NCI-H2196 (cell line): ENCODE measurements around the gene EBF4.
A peak's percentile ranks its signal among the peaks of the same experiment; 100 is the strongest.

Experiments
- DNase-seq: peaks from one replicate; lab custom pipeline; 2025; ENCODE audit not compliant: unreplicated experiment; lab: John Stamatoyannopoulos, UW

EBF4 gene

GRCh38 chr20:2741463-2741862 is 48.9 kb downstream of the EBF4 start:
- DNase-seq, result no peak

GRCh38 chr20:2741881-2742280 is 49.3 kb downstream of the EBF4 start:
- DNase-seq, result no peak

DNA sequence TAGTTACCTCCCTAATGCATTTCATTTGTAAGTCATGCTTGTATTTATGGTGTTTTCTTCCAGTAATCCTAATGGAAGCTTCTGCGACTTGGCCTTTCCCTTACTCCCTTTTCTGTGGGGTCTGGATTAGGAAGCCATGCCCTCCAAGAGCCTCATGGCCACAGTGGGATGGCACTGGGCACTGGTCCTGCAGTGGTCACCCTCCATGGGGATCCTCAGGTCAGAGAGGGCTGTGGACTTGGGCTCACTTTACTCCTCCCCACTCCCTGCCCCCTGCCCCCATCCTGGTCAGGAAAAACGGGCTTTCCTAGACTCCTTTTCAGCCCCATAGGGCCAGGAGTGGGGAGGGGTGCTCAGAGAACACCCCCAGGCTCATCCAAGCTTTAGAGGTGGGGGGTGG is 49.9 kb downstream of the EBF4 start:
- DNase-seq, result no peak

- peak; percentile 83 for DNase-seq
Measured at GRCh38 chr20:2742934-2743559, 50.5 kb downstream of the EBF4 start.

GRCh38 chr20:2745060-2745910 is 52.7 kb downstream of the EBF4 start:
- no peak for DNase-seq

DNA sequence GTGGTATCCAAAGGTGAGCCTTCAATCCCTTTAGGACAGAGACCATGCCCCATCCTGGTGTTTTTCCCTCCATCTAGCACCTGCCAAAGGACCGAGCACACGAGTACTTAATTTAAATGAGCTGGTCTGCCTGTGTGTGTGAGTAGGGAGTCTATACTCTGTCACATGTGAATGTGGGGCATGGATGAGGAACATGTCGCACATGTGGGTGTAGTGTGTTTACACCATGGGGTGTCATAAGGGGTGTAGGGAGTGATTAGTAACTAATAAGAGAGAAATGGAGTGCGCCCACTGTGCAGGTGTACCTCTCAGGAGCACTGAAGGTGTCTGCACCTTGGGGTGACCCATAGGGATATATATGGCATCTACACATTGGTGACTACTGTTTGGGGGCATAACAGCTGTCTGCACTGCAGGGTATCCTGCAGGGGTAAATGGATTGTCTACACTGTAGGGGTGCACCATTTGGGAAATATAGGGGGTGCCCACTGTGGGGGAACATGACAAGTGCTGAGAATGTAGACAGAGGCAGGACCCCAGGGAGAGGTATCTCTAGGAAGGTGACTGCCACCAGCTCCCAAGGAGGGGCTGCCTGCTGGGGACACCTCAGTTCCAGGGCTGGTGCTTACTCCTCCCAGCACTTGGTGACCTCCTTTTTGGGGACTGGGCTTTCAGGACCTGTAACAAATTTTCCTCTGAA is 53.5 kb downstream of the EBF4 start:
- DNase-seq, result no peak

DNA sequence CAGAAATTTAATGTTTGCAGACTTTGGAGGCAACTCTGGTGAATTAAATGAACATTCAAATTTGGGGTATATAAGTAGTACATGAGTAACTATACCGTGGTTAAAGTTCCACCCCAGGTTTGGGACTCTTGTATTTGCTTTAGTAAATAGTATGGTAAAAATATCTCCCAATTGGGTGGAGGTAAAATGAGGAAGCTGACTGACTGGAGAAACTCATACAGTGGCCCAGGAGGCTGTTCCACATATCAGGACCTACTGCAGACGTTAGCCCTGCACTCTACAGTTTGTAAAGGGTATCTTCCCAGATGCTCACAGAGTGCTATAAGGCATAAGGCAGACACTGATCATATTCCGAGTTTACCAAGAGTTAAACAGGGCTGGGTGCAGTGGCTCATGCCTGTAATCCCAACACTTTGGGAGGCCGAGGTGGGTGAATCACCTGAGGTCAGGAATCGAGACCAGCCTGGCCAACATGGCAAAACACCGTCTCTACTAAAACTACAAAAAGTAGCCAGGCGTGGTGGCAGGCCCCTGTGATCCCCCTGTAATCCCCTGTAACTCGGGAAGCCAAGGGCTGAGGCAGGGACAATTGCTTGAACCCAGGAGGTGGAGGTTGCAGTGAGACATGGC is 54.2 kb downstream of the EBF4 start:
- DNase-seq, result no peak

DNA sequence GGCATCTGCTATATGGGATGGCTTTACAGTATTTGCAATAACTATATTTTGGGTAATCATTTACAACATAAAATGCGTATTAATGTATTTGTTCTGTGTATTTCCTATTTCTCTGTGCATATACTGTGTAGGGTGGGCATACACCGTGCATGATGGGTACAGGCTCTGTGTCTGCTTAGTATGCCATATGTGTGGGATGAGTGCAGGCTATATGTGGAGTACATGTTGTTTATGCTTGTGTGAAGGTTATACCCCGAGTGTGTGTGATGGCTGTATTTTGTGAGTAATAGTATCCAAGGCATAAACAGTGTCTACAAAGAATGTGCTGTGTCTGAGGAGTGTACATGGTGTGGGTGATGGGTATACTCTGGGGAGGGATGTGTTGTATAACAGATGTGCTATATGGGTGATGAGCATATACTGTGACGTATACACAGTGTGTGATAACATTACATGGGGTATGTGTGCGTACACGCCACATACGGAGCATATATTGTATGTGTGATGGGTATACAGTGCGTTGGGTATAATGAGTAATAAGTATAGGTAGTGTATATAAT is 55.2 kb downstream of the EBF4 start:
- DNase-seq, result no peak

GRCh38 chr20:2748551-2749342 is 56.2 kb downstream of the EBF4 start:
- no peak for DNase-seq

GRCh38 chr20:2749343-2749950 is 56.9 kb downstream of the EBF4 start:
- DNase-seq, result no peak

DNA sequence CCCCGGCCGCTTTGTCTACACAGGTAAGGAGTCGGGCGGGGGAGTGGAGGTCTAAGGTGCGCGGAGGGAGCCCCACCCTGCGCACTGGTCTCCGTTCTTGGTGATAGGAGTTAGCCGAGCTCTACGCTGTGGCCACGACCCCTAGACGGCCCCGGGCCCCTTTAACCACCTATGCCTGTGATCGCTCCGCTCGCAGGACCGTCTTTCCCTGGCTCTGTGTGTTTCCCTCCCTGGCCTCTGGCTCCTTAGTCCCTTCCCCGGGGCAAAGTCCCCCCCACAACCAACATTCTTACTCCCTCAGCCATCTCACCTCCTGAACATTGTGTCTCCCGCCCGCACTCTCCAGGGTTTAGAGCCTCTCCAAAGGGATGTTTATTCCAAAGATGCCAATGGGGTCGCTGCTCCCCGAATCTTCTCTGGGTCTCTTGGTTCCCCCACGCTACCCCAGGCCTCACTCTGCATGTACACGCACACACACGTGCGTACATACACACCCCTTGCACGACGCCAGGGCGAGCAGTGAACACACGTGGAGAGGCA is 57.4 kb downstream of the EBF4 start:
- no peak for DNase-seq

GRCh38 chr20:2750491-2751251 is 58.1 kb downstream of the EBF4 start:
- no peak for DNase-seq

DNA sequence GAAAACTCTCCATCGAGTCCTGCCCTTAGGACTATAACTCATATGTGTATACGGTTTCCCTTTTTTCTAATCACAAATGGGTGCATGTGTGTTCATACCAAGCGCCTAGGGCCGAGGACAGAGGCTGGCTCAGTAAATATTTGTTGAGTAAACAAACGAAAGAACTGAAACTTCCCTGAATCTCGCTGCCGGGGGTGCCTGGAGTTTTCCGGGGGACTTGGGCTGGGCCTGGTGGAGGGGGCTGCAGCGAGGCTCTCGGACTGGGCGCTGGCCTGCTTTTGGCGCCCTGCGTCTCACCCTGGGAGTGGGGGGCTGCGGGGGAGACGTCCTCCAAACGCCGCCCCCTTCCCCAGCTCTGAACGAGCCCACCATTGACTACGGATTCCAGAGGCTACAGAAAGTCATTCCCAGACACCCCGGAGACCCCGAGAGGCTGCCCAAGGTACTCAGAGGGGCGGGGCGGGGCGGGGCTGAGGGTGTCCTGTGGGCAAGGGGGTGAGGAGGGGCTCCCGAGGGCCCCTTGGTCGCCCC is 58.8 kb downstream of the EBF4 start:
- DNase-seq, result no peak

DNA sequence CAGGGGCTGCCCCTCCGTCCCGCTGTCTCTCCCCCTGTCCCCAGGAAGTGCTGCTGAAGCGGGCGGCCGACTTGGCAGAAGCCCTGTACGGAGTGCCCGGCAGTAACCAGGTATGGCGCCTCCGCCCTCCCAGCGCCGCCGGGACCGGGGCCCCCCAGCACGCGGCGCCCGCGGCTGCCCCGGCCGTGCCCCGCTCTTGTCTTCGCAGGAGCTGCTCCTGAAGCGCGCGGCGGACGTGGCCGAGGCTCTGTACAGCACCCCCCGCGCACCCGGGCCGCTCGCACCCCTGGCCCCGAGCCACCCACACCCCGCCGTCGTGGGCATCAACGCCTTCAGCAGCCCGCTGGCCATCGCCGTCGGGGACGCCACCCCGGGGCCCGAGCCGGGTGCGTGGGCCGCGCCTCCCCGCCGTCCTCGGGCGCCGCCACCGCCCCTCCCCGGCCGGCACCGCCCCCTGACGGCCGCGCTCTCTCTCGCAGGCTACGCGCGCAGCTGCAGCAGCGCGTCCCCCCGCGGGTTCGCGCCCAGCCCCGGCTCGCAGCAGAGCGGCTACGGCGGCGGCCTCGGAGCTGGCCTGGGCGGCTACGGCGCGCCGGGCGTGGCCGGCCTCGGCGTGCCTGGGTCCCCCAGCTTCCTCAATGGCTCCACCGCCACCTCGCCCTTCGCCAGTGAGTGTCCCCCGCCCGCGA is 59.4 kb downstream of the EBF4 start:
- DNase-seq, result peak; percentile 73

GRCh38 chr20:2752567-2753460 is 60.2 kb downstream of the EBF4 start:
- peak; percentile 67 for DNase-seq

DNA sequence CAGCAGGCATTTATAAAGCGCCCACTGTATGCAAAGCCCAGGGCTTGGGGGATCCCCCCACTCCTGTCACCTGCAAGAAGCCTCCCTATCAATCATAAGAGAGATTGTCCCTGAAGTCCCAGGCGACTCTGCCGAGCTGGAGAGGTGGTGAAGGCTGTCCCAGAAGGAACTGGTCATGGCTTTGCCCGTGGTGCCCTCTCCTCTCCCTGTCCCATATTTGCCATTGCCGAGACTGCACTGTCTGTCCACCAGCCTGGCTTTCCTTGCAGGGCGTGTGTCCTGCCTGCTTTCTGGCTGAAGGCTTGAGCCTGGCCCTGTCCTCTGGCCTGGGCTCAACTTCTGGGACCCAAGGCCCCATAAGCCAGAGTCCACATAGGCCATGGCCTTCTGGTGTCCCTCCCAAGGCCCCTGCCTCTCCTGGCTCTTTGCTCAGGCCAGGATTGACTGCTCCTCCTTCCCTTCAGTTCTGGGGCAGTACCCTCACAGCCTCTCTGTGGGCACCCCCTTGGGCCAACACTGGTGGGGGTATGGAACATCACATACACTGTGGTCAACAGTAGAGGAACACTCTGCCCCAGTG is 61.0 kb downstream of the EBF4 start:
- no peak for DNase-seq

DNA sequence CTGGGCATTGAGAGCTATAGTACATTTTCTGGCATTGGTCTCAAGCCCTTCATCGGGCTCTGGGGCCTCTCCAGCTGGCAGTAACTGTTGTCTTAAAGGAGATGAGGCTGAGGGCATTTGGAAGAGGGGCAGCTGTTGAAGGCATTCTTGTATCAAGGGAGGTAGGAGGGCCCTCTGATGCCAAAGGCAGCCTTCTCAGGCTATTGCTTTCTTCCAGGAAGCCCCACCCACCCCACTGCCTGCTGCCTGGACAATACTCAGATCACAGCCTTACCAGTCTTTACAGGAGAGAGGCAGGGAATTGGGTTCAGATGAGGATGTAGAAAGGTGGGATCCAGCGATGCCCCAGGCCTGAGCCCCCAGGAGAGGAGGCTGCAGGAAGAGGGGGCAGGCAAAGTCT is 61.8 kb downstream of the EBF4 start:
- DNase-seq, result no peak
